ENCODE measurements around the gene DIO1.

DIO1 gene

DNA sequence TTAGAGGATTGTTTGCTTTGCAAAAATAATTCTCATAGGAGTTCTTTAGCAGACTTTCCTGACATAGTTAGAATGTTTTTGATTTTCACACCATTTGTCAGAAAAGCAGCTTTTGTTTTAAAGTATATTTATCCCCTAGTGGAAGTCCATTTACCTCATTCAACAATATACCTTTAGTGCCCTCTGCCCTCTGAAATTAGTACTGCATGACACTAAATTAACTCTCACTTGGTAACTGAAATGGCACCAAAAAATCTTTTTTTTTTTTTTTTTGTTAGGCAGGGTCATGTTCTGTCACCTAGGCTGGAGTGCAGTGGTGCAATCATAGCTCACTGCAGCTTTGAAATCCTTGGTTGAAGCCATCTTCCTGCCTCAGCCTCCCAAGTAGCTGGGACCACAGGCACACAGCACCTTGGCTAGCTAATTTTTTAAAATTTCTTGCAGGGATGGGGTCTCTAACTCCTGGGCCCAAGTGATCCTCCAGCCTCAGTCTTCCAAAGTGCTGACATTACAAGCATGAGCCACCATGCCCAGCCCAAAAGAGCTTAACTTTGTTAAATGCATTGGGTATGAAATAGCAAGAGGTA is 65.8 kb downstream of the DIO1 start:
- DNase-seq (ENCODE audit: extremely low read depth, low read depth) = no peak
- TF ChIP-seq, protein P1, sequence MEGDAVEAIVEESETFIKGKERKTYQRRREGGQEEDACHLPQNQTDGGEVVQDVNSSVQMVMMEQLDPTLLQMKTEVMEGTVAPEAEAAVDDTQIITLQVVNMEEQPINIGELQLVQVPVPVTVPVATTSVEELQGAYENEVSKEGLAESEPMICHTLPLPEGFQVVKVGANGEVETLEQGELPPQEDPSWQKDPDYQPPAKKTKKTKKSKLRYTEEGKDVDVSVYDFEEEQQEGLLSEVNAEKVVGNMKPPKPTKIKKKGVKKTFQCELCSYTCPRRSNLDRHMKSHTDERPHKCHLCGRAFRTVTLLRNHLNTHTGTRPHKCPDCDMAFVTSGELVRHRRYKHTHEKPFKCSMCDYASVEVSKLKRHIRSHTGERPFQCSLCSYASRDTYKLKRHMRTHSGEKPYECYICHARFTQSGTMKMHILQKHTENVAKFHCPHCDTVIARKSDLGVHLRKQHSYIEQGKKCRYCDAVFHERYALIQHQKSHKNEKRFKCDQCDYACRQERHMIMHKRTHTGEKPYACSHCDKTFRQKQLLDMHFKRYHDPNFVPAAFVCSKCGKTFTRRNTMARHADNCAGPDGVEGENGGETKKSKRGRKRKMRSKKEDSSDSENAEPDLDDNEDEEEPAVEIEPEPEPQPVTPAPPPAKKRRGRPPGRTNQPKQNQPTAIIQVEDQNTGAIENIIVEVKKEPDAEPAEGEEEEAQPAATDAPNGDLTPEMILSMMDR (IDR thresholded peaks at IDR 0.05; ENCODE audit: low read depth, low read length) = peak; percentile 40

Data from AG09319 (cell line).